ENCODE measurements around the gene PRKCA. TPM values are rescaled to one million over a fixed set of nuclear protein-coding genes. Genes with fewer than 3 reads are reported as not detected.

PRKCA gene
- total RNA-seq, 2 donors from 2014 or later: 6.5 to 6.6 TPM

GRCh38 chr17:66740226-66740625, 437.8 kb downstream of the PRKCA start:
- 85 to 93% methylated on average over 5 of the region's 5 CpGs for WGBS, 2 donors
- intact Hi-C loops (cut with DNase I): no loop called here
- no peak for ATAC-seq

GRCh38 chr17:66743511-66743910, 441.1 kb downstream of the PRKCA start:
- ATAC-seq: no peak
- TF ChIP-seq CTCF (IDR thresholded peaks at IDR 0.05): no peak
- TF ChIP-seq POLR2A (IDR thresholded peaks at IDR 0.05): no peak
- H3K27me3 ChIP-seq: no peaks in the 10 kb centered on the region
- H3K9me3 ChIP-seq: no peaks in the 10 kb centered on the region
- H3K36me3 ChIP-seq (replicated peaks in 1 of 2; ENCODE audit: insufficient read depth in 1 of 2, low read depth in 2 of 2): no peaks in the 10 kb centered on the region
- H3K27ac ChIP-seq: no peak overlapping the region
- no peaks in the 10 kb centered on the region for H3K4me1 ChIP-seq
- intact Hi-C loops (cut with DNase I): no loop called here
- DNase-seq: no peak
- H3K4me3 ChIP-seq: no peak overlapping the region
- 96% methylated on average over 2 of the region's 2 CpGs for WGBS, 2 donors

More at GRCh38 chr17:66740226-66740625, 437.8 kb downstream of the PRKCA start:
- Histone ChIP-seq H3K4me1 (no peaks in the 10 kb centered on the region), H3K36me3 (replicated peaks in 1 of 2; ENCODE audit: insufficient read depth in 1 of 2, low read depth in 2 of 2) (no peaks in the 10 kb centered on the region), H3K27ac (no peak overlapping the region), H3K4me3 (no peak overlapping the region), H3K27me3 (no peaks in the 10 kb centered on the region), H3K9me3 (no peaks in the 10 kb centered on the region)
- DNase-seq: no peak
- TF ChIP-seq CTCF (IDR thresholded peaks at IDR 0.05) (no peak), POLR2A (IDR thresholded peaks at IDR 0.05) (no peak)

GRCh38 chr17:66746736-66747135, 444.3 kb downstream of the PRKCA start:
- H3K36me3 ChIP-seq (replicated peaks in 1 of 2; ENCODE audit: insufficient read depth in 1 of 2, low read depth in 2 of 2): no peaks in the 10 kb centered on the region
- no peaks in the 10 kb centered on the region for H3K9me3 ChIP-seq
- H3K27me3 ChIP-seq: no peaks in the 10 kb centered on the region
- no peak overlapping the region for H3K27ac ChIP-seq
- no peaks in the 10 kb centered on the region for H3K4me1 ChIP-seq
- 89 to 92% methylated on average over 5 of the region's 5 CpGs for WGBS, 2 donors
- DNase-seq: no peak
- ATAC-seq: no peak
- no peak overlapping the region for H3K4me3 ChIP-seq
- no peak for TF ChIP-seq CTCF (IDR thresholded peaks at IDR 0.05)
- TF ChIP-seq POLR2A (IDR thresholded peaks at IDR 0.05): no peak
- intact Hi-C loops (cut with DNase I): no loop called here

GRCh38 chr17:66747578-66748275, 445.3 kb downstream of the PRKCA start:
- Histone ChIP-seq H3K4me1 (no peaks in the 10 kb centered on the region), H3K4me3 (no peak overlapping the region), H3K27ac (no peak overlapping the region), H3K9me3 (no peaks in the 10 kb centered on the region), H3K36me3 (replicated peaks in 1 of 2; ENCODE audit: insufficient read depth in 1 of 2, low read depth in 2 of 2) (no peaks in the 10 kb centered on the region), H3K27me3 (no peaks in the 10 kb centered on the region)
- DNase-seq (no peak), ATAC-seq (no peak)
- TF ChIP-seq POLR2A (IDR thresholded peaks at IDR 0.05): no peak
- TF ChIP-seq CTCF (IDR thresholded peaks at IDR 0.05): no peak
- intact Hi-C loops (cut with DNase I): no loop called here
- WGBS, 2 donors: 81 to 86% methylated on average over 16 to 17 of the region's 17 CpGs

GRCh38 chr17:66748578-66748977, 446.2 kb downstream of the PRKCA start:
- ATAC-seq: no peak

More at GRCh38 chr17:66748578-66748977, 446.2 kb downstream of the PRKCA start:
- no peak for DNase-seq
- no peaks in the 10 kb centered on the region for H3K36me3 ChIP-seq (replicated peaks in 1 of 2; ENCODE audit: insufficient read depth in 1 of 2, low read depth in 2 of 2)
- no peak overlapping the region for H3K4me3 ChIP-seq
- TF ChIP-seq POLR2A (IDR thresholded peaks at IDR 0.05) (no peak), CTCF (IDR thresholded peaks at IDR 0.05) (no peak)
- no peaks in the 10 kb centered on the region for H3K9me3 ChIP-seq
- WGBS, 2 donors: 82 to 85% methylated on average over 8 of the region's 8 CpGs
- no peak overlapping the region for H3K27ac ChIP-seq
- no peaks in the 10 kb centered on the region for H3K27me3 ChIP-seq
- no peaks in the 10 kb centered on the region for H3K4me1 ChIP-seq
- intact Hi-C loops (cut with DNase I): no loop called here
